ENCODE results near the gene PLEKHH2.

Gene PLEKHH2

DNA sequence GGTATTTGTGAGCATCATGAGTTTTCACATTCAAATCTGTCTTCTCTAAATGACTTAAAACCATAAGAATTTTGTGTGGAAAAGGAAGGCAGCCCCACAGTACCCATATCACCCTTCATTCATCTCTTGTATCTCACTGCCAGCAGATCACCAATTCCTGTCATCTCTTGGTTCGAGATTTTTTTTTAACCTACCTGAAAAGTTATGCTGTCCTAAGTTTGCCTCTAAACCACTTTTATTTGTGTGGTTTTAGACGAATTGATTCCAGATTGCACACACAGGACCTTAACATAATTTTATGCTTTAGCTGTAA is 169.6 kb downstream of the PLEKHH2 start:
- DNase-seq = no peak

DNA sequence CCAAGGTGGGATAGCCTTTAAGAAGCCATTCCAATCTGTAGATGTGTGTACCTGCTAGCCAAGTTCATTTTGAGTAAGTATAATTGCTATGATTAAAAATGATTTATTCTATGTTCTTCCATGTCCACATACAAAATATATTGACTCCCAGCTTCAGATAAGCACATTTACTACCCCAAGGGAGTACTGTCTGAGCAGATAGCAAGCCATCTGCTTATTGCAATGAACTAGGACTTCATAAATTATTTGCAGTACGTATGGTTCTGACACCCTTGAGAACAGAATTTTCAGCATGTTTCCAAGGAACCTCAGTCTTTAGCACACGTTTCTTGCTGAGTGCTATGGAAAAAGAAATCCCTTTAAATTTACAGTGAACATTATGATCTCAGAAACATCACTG is 173.4 kb downstream of the PLEKHH2 start:
- DNase-seq = no peak

DNA sequence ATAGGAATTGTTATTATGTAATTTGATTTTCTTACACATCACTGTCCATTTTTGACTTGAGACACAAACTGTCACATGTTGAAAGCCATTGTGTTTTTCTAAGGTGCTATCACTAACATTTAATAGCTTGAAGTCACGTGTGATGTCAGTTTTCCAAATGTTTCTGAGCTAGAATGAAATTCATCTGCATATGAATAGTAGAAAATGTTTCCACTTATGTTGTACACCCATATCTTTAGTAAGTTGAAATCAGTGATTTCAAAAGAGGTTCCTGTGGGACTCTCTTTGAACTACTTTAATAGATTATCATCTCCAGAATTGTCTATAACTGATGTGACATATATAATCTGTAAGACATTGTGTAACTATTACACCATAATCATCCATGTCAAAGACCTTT is 173.8 kb downstream of the PLEKHH2 start:
- no peak for DNase-seq

DNA sequence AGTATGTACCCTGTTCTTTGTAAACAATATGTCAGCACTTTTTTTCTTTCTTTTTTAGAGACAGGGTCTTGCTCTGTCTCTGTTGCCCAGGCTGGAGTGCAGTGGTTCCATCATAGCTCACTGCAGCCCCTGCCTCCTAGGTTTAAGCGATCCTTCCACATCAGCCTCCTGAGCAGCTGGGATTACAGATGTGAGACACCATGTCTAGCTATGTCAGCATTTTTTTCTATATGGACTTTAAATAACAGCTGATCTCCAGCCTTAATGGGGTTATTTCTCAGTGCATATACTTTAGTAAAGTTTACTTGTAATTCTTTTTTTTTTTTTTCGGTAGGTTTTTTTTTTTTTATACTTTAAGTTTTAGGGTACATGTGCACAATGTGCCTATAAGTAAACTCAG is 174.9 kb downstream of the PLEKHH2 start:
- no peak for DNase-seq

DNA sequence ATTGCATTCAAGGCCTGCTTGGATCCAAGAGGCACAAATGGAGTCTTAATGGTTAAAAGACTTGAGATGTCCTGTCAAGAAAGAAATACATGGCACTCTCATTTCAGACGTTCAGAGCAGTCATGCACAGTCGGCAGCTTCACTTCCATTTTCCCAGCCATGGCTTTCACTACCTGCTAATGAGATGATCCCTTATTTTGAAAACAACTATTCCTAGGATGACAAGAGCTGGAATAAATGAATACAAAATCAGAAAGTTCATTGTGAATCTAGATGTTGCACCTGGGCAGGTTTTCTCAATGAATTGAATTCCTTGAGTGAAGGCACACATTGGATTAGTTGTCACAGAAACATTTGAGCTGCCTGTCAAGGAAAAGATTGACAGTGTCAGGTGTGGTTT is 175.9 kb downstream of the PLEKHH2 start:
- no peak for DNase-seq

DNA sequence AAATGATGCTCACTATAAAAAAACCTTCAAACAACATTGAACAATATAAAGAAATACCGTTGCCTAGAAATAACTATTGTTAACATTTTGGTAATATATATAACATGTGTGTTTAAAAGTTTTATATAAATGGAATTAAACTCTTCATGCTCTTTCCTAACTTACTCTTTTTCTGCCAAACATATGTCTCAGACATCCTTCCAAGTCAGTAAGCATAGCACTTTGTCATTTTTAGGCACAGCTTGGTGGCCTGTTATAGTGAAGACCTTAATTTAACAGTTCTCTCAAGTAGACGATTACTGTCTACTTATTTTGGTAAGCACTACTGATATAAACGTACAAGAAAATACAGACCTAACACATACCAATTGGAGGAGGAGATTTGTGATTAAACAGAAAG is 177.7 kb downstream of the PLEKHH2 start:
- no peak for DNase-seq
